GM21515 (cell line): Measurements from ENCODE around the gene RECK.
"Not testable (repeated sequence)": the region's sequence is repeated elsewhere in the genome, so short reads cannot be mapped to it uniquely, and the experiment has no call there.

Source experiments
- ATAC-seq: cut with Tn5 transposase; IDR thresholded peaks from one replicate; pipeline ENCODE4 v1.9.1; 2021; ENCODE audit not compliant: unreplicated experiment

Gene RECK

GRCh38 chr9:36056896-36057295 lies 20.2 kb downstream of the RECK start:
- no peak for ATAC-seq

DNA sequence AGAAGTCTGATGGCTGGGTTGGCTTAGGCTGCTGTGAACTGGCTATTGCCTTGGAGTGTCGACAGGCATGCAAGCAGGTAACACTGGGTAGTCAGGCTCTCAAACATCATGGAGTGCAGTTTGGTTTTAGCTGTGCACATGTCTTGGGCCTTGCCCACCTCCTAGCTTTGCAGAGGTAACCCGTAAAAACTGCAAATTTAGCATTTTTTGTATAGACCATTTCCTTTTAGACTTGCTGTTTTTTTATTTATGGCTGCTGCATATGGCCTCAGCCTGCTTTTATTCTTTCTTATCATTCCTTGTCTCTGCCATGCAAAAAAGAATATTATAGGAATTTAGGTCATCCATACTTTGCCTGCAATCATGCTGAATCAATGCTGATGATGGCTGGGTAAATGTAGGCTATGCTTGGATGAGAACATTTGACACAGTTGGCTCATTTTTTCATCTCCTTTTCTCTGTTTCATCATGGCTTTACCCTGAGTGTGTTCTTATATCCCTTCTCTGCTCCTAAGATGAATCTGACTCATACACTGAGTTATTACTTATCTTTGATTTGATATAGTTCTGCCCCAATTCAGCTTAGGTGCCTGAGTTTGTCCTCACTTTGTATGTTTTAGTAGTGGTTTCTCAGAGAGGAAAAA lies 27.2 kb downstream of the RECK start:
- ATAC-seq: no peak

GRCh38 chr9:36064448-36065037 lies 27.8 kb downstream of the RECK start:
- ATAC-seq: no peak

- ATAC-seq: no peak
These were observed 37.3 kb downstream of the RECK start for GRCh38 chr9:36074055-36074454.

DNA sequence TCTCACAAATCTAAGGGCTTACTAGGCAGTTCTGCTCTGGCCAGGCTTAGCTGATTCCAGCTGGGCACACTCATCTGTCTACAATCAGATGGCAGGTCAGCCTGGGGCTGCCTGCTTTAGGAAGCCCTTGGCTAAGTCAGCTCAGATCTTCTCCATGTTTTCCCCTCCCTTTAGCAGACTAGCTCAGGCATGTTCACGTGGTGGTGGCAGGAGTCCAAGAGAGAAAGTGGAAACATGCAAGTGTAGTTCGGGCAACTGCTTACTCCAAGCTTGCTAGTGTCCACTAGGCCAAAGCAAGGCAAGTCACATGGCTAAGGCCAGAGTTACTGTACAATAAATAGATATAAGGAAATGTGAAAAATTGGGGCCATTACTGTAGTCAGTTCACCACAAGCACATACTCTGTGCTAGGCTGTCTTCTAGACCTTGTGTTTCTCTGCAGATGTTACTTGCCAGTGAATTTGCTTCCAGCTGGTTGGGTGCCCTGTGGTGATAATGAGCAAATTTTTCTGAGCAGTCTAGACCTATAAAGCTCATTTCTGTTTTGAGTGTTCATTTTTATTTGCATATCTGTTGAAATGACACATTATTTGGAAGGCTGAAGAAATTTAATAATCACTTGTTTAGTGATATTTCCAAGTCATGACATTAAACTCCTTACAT lies 38.3 kb downstream of the RECK start:
- ATAC-seq: no peak

DNA sequence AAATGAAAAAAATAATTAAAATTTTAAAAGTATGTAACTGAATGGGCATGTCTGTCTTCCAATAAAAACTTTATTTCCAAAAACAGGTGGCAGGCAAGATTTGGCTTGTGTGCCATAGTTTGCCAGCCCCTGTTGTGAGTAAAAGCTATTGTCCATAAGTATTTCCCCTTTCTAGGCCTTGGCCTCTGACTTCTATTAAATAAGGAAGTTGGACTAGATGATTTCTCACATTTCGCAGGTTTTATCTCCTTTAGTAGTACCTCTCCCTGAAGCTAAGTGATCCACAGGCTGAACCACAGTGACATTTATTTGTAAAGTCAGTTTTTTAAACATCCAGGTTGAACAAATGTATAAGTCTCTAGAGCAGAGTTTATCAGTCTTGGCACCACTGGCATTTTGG lies 41.3 kb downstream of the RECK start:
- no peak for ATAC-seq

GRCh38 chr9:36080519-36080918 lies 43.8 kb downstream of the RECK start:
- ATAC-seq: no peak

DNA sequence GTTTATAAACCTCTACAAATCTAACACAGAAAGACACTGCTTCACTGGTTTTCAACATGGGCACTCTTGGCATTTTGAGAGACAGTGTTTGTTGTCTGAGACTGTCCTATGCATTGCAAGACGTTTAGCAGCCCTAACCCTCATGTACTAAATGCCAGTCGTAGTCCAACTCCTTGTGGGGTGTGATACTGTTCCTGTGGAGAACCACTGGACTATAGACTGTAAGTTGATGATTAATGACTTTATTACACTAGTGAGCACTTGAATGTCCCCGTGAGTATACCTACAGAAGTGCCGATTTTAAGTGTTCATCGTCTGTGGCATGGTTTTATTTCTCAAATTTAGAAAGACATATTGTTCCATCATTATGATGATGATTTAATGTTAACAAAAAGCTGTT lies 46.2 kb downstream of the RECK start:
- no peak for ATAC-seq

- ATAC-seq: no peak
These were observed 49.7 kb downstream of the RECK start for GRCh38 chr9:36086442-36086841.

DNA sequence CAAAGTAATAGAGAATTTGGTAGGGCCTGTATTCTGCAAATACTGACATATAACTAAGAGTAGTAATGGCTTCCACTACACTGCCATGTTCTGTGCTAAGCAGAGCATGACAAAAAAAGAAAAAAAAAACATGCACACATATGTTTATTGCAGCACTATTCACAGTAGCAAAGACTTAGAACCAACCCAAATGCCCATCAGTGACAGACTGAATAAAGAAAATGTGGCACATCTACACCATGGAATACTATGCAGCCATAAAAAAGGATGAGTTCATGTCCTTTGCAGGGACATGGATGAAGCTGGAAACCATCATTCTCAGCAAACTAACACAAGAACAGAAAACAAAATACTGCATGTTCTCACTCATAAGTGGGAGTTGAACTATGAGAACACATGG lies 50.3 kb downstream of the RECK start:
- ATAC-seq: not testable (repeated sequence)

- no peak for ATAC-seq
These were observed 51.3 kb downstream of the RECK start for GRCh38 chr9:36088020-36088419.

- ATAC-seq: no peak
These were observed 54.6 kb downstream of the RECK start for GRCh38 chr9:36091026-36091953.

DNA sequence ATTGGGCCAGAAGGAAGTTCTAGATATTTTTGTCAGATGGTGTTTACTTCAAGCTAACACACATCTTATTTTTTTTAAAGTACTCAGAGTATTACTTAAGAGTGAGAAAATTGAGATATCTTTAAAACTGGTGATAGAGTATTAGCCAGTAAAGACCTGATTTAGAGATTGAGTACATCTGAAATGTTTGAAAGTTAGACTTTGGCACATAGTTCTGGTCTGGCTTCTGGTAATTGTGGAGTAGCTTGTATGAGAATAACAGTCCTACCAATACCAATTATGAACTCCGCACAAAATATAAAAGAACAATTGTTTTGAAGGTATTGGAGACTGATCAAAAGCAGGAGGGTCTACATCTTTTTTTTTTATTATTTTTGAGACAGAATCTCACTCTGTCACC lies 55.3 kb downstream of the RECK start:
- no peak for ATAC-seq

- peak; percentile 86 for ATAC-seq
These were observed 55.9 kb downstream of the RECK start for GRCh38 chr9:36092509-36093215.

DNA sequence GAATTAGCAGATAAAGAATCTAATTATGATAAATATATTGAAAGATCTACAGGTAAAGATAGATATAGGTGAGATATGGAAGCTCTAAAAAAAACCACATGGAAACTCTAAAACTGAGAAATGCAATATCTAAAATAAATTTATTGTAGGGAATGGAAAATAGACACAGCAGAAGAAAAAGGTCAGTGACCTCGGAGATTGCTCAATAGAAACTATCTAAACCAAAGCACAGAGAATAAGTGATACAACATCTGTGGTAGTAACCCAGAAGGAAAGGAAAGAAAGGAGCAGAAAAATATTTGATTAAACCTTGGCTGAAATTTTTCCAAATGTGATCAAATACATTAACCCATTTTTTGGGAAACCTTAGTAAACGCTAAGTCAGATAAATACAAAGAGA lies 56.7 kb downstream of the RECK start:
- no peak for ATAC-seq

DNA sequence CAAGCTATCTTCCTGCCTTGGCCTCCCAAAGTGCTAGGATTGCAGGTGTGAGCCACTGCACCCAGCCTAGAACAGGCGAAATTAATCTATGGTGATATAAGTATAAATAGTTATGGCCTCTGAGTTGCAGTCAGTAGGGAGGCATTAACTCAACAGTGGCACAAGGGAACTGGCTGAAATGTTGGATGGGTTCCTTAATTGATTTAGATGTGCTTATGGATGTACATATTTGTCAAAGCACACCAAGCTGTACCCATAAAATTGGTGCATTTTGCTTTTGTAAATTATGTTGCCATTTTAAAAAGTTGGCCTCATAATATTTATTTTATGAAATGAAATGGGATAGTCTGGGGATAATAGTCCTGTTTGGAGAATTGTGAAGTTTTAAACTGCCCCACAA lies 63.0 kb downstream of the RECK start:
- ATAC-seq: no peak

DNA sequence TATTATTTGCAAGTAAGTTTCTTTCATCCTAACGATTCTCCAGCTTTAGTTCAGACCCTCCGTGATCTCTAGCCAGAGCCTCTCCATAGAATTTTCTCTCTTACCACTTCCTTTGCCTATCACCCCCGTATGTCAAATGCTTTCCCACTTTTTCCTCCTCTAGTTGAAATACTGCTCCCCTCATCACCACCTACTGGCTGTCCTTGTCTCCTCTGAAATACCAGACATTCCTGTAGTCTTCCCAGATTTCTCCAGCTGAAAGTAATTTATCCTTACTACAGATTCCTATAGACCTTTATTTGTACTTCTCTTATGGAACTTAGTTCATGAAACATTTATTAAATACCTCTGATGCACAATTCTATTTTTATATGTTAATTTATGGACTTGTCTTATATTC lies 63.8 kb downstream of the RECK start:
- ATAC-seq: no peak

- no peak for ATAC-seq
These were observed 65.4 kb downstream of the RECK start for GRCh38 chr9:36101916-36102741.

DNA sequence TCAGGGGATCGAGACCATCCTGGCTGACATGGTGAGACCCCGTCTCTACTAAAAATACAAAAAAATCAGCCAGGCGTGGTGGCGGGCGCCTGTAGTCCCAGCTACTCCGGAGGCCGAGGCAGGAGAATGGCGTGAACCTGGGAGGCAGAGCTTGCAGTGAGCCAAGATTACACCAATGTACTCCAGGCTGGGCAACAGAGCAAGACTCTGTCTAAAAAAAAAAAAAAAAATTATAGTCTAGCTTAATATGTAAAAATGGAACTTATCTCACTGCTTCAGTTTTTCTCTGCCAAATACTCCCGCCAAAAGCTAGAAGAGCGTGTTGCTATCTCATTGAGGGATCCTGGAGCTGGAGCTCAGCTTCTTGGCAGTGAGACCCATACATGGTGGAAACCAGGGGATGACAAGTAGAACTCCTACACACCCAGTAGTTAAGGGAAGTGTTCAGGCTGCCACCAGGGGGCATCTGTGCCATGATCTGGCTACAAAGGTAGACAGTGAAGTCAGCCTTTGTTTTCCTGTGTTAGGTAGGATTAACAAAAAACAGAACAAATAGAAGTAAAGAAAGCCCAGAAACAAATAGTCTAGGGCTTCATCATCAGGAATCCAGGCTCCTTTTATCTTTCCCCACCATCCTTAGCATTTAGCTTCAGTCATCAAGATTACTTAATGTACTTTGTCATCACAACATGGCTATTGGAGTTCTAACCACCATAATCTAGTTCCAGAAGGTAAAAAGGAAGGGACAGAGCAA lies 66.2 kb downstream of the RECK start:
- peak; percentile 78 for ATAC-seq
